ENCODE measurements around the gene RFX2. TPM values are rescaled to one million over a fixed set of nuclear protein-coding genes. Genes with fewer than 3 reads are reported as not detected.

Gene RFX2
- total RNA-seq, 2 donors from 2014 or later = 21.7 to 30.3 TPM

- no peak for TF ChIP-seq CTCF (IDR thresholded peaks at IDR 0.05)
- H3K9me3 ChIP-seq = no peaks in the 10 kb centered on the region
- ATAC-seq (ENCODE audit: insufficient number of reproducible peaks, low FRiP score, low read depth) (no peak), DNase-seq (ENCODE audit: low spot score) (no peak)
- no peaks in the 10 kb centered on the region for H3K27me3 ChIP-seq (replicated peaks; ENCODE audit: insufficient read depth)
- no peak overlapping the region for H3K4me3 ChIP-seq
- no peaks in the 10 kb centered on the region for H3K36me3 ChIP-seq
- peaks cover 29 to 42% of the 10 kb centered on the region in 2 donors for H3K4me1 ChIP-seq (ENCODE audit: control insufficient read depth in 1 of 2, low read depth in 2 of 2)
- H3K27ac ChIP-seq = no peak overlapping the region
Observed at GRCh38 chr19:5971714-5972354, 138.5 kb downstream of the RFX2 start.

- H3K4me1 ChIP-seq (ENCODE audit: control insufficient read depth in 1 of 2, low read depth in 2 of 2) = peaks cover 9 to 33% of the 10 kb centered on the region in 2 donors
- H3K4me3 ChIP-seq = no peak overlapping the region
- no peak for TF ChIP-seq CTCF (IDR thresholded peaks at IDR 0.05)
- H3K27me3 ChIP-seq (replicated peaks; ENCODE audit: insufficient read depth) = no peaks in the 10 kb centered on the region
- no peak for ATAC-seq (ENCODE audit: insufficient number of reproducible peaks, low FRiP score, low read depth)
- H3K36me3 ChIP-seq = no peaks in the 10 kb centered on the region
- no peaks in the 10 kb centered on the region for H3K9me3 ChIP-seq
- DNase-seq (ENCODE audit: low spot score) = no peak
- H3K27ac ChIP-seq = no peak overlapping the region
Observed at GRCh38 chr19:5969476-5969875, 140.8 kb downstream of the RFX2 start.

DNA sequence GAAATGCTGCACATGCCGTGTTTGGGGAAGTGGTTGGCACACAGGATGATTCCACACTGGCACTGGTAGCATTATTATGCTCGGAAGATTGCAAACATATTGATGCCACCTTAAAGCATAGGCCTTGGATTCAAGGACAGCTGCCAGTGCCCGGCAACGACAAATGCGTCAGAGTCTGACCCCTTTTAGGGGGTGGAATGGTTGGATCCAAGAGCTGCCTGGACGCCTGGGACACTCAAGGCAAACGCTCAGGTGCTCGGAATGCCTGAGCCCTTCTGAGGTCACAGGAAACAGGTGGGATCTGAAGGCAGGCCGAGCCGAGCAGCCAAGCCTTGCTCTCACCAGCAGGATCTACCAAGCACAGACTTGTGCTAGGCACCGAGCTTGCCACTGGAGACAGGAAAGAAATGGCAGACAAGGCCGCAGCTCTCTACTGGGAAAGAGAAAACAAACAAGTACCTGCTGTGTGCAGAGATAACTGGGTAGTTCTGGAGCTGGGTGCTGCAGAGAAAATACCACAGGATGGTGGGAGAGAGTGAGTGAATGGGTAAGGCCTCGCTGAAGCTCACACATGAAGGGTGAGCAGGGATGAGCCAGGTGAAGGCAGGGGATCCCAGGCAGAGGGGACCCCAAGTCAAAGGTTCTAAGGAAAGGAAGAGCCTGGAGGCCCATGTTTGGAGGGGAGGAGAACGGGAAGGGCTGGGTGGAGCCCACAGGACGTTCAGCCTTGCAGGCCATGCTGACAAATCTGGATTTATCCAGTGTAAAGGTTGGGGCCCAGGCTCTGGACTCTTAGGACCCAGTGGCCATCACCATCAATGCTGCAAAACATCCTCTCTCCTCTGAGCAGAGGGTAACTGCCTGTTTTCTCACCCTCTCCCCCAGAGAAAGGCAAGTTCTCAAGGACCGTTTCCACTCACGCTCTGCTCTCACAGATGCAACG lies 141.6 kb downstream of the RFX2 start:
- Histone ChIP-seq H3K4me1 (ENCODE audit: control insufficient read depth in 1 of 2, low read depth in 2 of 2) (peaks cover 9 to 32% of the 10 kb centered on the region in 2 donors), H3K36me3 (no peaks in the 10 kb centered on the region), H3K9me3 (no peaks in the 10 kb centered on the region), H3K27me3 (replicated peaks; ENCODE audit: insufficient read depth) (no peaks in the 10 kb centered on the region), H3K4me3 (peak overlapping the region; percentile 31), H3K27ac (peak overlapping the region in 1 of 2 donors; percentile 36)
- ATAC-seq (ENCODE audit: insufficient number of reproducible peaks, low FRiP score, low read depth) (no peak), DNase-seq (ENCODE audit: low spot score) (no peak)
- no peak for TF ChIP-seq CTCF (IDR thresholded peaks at IDR 0.05)

DNA sequence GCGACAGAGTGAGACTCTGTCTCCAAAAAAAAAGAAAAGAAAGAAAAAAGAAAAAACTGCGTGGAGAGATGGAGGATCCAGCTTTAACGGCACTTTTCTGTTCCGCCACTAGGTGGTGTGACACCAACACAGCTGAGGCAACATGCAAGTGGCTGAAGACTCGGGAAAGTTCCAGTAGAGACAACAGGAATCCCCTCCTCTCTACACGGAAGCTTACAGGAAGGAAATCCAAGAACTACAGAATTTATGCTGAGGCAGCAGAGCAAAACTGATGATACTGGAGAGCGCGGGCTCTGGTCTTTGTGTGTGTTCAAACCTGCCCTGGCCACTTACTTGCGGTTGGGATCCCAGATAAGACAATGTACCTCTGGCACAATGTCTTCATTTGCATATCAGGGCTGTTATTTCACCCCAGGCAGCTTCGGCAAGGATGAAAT lies 142.3 kb downstream of the RFX2 start:
- peak; percentile 66 for ATAC-seq (ENCODE audit: insufficient number of reproducible peaks, low FRiP score, low read depth)
- Histone ChIP-seq H3K4me3 (peak overlapping the region; percentile 31), H3K36me3 (no peaks in the 10 kb centered on the region), H3K27ac (peak overlapping the region in 1 of 2 donors; percentile 36), H3K27me3 (replicated peaks; ENCODE audit: insufficient read depth) (no peaks in the 10 kb centered on the region), H3K9me3 (no peaks in the 10 kb centered on the region), H3K4me1 (ENCODE audit: control insufficient read depth in 1 of 2, low read depth in 2 of 2) (peaks cover 10 to 32% of the 10 kb centered on the region in 2 donors)
- TF ChIP-seq CTCF (IDR thresholded peaks at IDR 0.05) = peak; percentile 91
- DNase-seq (ENCODE audit: low spot score) = no peak

- no peak for TF ChIP-seq CTCF (IDR thresholded peaks at IDR 0.05)
- no peak for ATAC-seq (ENCODE audit: insufficient number of reproducible peaks, low FRiP score, low read depth)
- Histone ChIP-seq H3K27ac (no peak overlapping the region), H3K4me3 (no peak overlapping the region), H3K27me3 (replicated peaks; ENCODE audit: insufficient read depth) (no peaks in the 10 kb centered on the region), H3K9me3 (no peaks in the 10 kb centered on the region), H3K36me3 (no peaks in the 10 kb centered on the region), H3K4me1 (ENCODE audit: control insufficient read depth in 1 of 2, low read depth in 2 of 2) (peaks cover 14 to 34% of the 10 kb centered on the region in 2 donors)
- DNase-seq (ENCODE audit: low spot score) = no peak
Observed at GRCh38 chr19:5967571-5967970, 142.7 kb downstream of the RFX2 start.

Data from thoracic aorta (tissue), 2 donors.